A549 (cell line): ENCODE measurements around the gene VPS13A. TPM values are rescaled to one million over a fixed set of nuclear protein-coding genes. Genes with fewer than 3 reads are reported as not detected.

Experiments
- ATAC-seq, 2 experiments: fragments of 200-7000 bp in 1 of 2; fragments of >200 bp in 1 of 2; cut with Nextera tagmentation in 1 of 2; cut with Tn5 transposase in 1 of 2; 3 replicates each; pipeline versions ENCODE4 v1.8.0 to v1.9.1; 2018 to 2020; ENCODE audit warnings: mild to moderate bottlenecking in 1 of 2, moderate library complexity in 1 of 2
- CTCF ChIA-PET: fragments of 300-600 bp; sonication (Branson Sonifier 250); formaldehyde crosslinking; extraction: SDS; loops from one replicate; lab custom pipeline; 2021; ENCODE audit warnings: antibody characterized with exemption, inconsistent platforms; lab: Yijun Ruan, JAX
- POLR2A ChIA-PET: fragments of 350-600 bp; formaldehyde crosslinking; extraction: SDS; loops from one replicate; lab custom pipeline; 2021; ENCODE audit warnings: antibody characterized with exemption, inconsistent platforms; lab: Yijun Ruan, JAX
- DNase-seq, 2 experiments: peaks; one replicate each; pipeline versions ENCODE4 v3.0.0 to v3.0.0-alpha.2; 2011 to 2016; ENCODE audit warnings: low read depth in 1 of 2, low spot score in 1 of 2
- FAIRE-seq: peaks from 2 replicates; lab custom pipeline; 2011; peaks lifted over from hg19 to GRCh38; lab: Jason Lieb, UNC
- H3K27ac ChIP-seq, 2 experiments: fragments of >200 bp; sonication (Bioruptor Twin); formaldehyde crosslinking; 3 replicates each; pipeline ENCODE4 v1.5.1; 2016 to 2017
- H3K4me1 ChIP-seq: fragments of >200 bp; sonication (Bioruptor Twin); formaldehyde crosslinking; 3 replicates; pipeline ENCODE4 v1.6.1; 2016
- H3K4me2 ChIP-seq: fragments of >200 bp; sonication (Bioruptor Twin); formaldehyde crosslinking; 3 replicates; pipeline ENCODE4 v1.6.1; 2016
- H3K4me3 ChIP-seq: fragments of >200 bp; sonication (Bioruptor Twin); formaldehyde crosslinking; 3 replicates; pipeline ENCODE4 v1.5.1; 2016
- H3K9me3 ChIP-seq: fragments of >200 bp; sonication (Bioruptor Twin); formaldehyde crosslinking; 3 replicates; pipeline ENCODE4 v1.6.1; 2016
- CBX2 ChIP-seq: fragments of 200-600 bp; sonication (generic); IDR thresholded peaks from 2 replicates; pipeline ENCODE4 v1.6.1; 2016; ENCODE audit warnings: low read depth, mild to moderate bottlenecking, borderline replicate concordance
- CEBPB ChIP-seq, 2 experiments: fragments of >200 bp in 1 of 2; sonication (Bioruptor Twin) in 1 of 2; formaldehyde crosslinking in 1 of 2; IDR thresholded peaks; 2 replicates each; pipeline ENCODE4 v1.6.1; 2012 to 2016
- EHF ChIP-seq: fragments of 250-450 bp; sonication (Bioruptor Pico); IDR thresholded peaks from 2 replicates; pipeline ENCODE4 v1.5.0; 2020; ENCODE audit warnings: mild to moderate bottlenecking
- EHMT2 ChIP-seq: fragments of 200-600 bp; sonication (generic); IDR thresholded peaks from 2 replicates; pipeline ENCODE4 v1.6.1; 2016; ENCODE audit warnings: antibody characterized with exemption, low read depth, mild to moderate bottlenecking, moderate library complexity
- EP300 ChIP-seq, 2 experiments: fragments of >200 bp; sonication (Bioruptor Twin); formaldehyde crosslinking; IDR thresholded peaks; 2 replicates in 1 of 2; 3 replicates in 1 of 2; pipeline ENCODE4 v1.6.1; 2016 to 2017
- FOSB ChIP-seq: fragments of 250-450 bp; sonication (Bioruptor Pico); IDR thresholded peaks from 2 replicates; pipeline ENCODE4 v1.5.0; 2020; ENCODE audit warnings: mild to moderate bottlenecking, moderate library complexity
- FOSL2 ChIP-seq, 2 experiments: fragments of 450-650 bp in 1 of 2; fragments of >200 bp in 1 of 2; sonication (Bioruptor Twin) in 1 of 2; formaldehyde crosslinking; IDR thresholded peaks; 2 replicates each; pipeline versions ENCODE4 v1.5.0 to v1.6.1; 2016 to 2020; ENCODE audit warnings: mild to moderate bottlenecking in 1 of 2, moderate library complexity in 1 of 2
- HDAC2 ChIP-seq: fragments of 200-600 bp; sonication (generic); IDR thresholded peaks from 2 replicates; pipeline ENCODE4 v1.6.1; 2016
- HEYL ChIP-seq: fragments of 250-450 bp; sonication (Bioruptor Pico); IDR thresholded peaks from 2 replicates; pipeline ENCODE4 v1.8.0; 2021; ENCODE audit warnings: mild to moderate bottlenecking, moderate library complexity
- JUN ChIP-seq, 2 experiments: fragments of >200 bp; sonication (Bioruptor Twin); formaldehyde crosslinking; IDR thresholded peaks; 2 replicates in 1 of 2; 3 replicates in 1 of 2; pipeline ENCODE4 v1.6.1; 2016 to 2017
- KDM1A ChIP-seq: fragments of 200-600 bp; sonication (generic); IDR thresholded peaks from 2 replicates; pipeline ENCODE4 v1.6.1; 2016; ENCODE audit warnings: low read depth, mild to moderate bottlenecking
- MAFK ChIP-seq: fragments of 450-650 bp; IDR thresholded peaks from 2 replicates; pipeline ENCODE4 v1.6.1; 2014; ENCODE audit not compliant: partially characterized antibody
- NPAS2 ChIP-seq: fragments of 250-450 bp; sonication (Bioruptor Pico); IDR thresholded peaks from 2 replicates; pipeline ENCODE4 v1.8.0; 2022; ENCODE audit warnings: mild to moderate bottlenecking, moderate library complexity, borderline replicate concordance
- POLR2A ChIP-seq: IDR thresholded peaks from 2 replicates; pipeline ENCODE4 v1.6.1; 2012; ENCODE audit warnings: mild to moderate bottlenecking, low read length
- POLR2AphosphoS2 ChIP-seq: conservative IDR thresholded peaks from 2 replicates; pipeline ENCODE4 v1.6.1; 2012; ENCODE audit warnings: low read length, improper control_type of control experiment, inconsistent platforms
- RAD21 ChIP-seq, 2 experiments: fragments of >200 bp in 1 of 2; sonication (Bioruptor Twin) in 1 of 2; formaldehyde crosslinking in 1 of 2; IDR thresholded peaks in 1 of 2; conservative IDR thresholded peaks in 1 of 2; 2 replicates in 1 of 2; 3 replicates in 1 of 2; pipeline ENCODE4 v1.6.1; 2012 to 2018; ENCODE audit warnings: inconsistent platforms in 1 of 2
- RCOR1 ChIP-seq: fragments of 150-350 bp; IDR thresholded peaks from 2 replicates; pipeline ENCODE4 v1.6.1; 2014; ENCODE audit warnings: antibody characterized with exemption, low read length, low read depth
- RFX5 ChIP-seq: fragments of 450-650 bp; IDR thresholded peaks from 2 replicates; pipeline ENCODE4 v1.7.1; 2014; ENCODE audit warnings: antibody characterized with exemption, mild to moderate bottlenecking, moderate library complexity
- SREBF2 ChIP-seq: fragments of 450-650 bp; IDR thresholded peaks from 2 replicates; pipeline ENCODE4 v1.6.1; 2014; ENCODE audit warnings: mild to moderate bottlenecking, moderate library complexity
- TP53 ChIP-seq: fragments of 250-450 bp; sonication (Bioruptor Pico); IDR thresholded peaks from 2 replicates; pipeline ENCODE4 v1.5.0; 2021; ENCODE audit warnings: mild to moderate bottlenecking, moderate library complexity
- ZNF302 ChIP-seq: fragments of 250-450 bp; sonication (Bioruptor Pico); IDR thresholded peaks from 2 replicates; pipeline ENCODE4 v1.9.0; 2021; ENCODE audit warnings: inconsistent platforms, mild to moderate bottlenecking, moderate library complexity
- WGBS: methylation state at CpG from one replicate; pipeline ENCODE4 v1.1.6; 2017; ENCODE audit errors: missing lambda C conversion rate; 5-methylcytosine and 5-hydroxymethylcytosine counted together
- polyA plus RNA-seq, 4 experiments: library from polyadenylated mRNA; depleted of rRNA in 3 of 4; stranded (reverse); fragments of >200 nt; fragmentation: RNase III in 1 of 4; extraction: RNeasy Plus Mini Kit Qiagen cat#74134 plus additional on column Dnase treatment in 1 of 4; gene quantifications; 2 replicates in 3 of 4; 3 replicates in 1 of 4; pipeline ENCODE4 v1.2.3, GENCODE V29; 2011 to 2017
- TF ChIP-seq, protein P1 (sequence below): fragments of 200-600 bp; sonication (generic); IDR thresholded peaks from 2 replicates; pipeline ENCODE4 v1.6.1; 2016; ENCODE audit warnings: antibody characterized with exemption, mild to moderate bottlenecking, moderate library complexity
- TF ChIP-seq, protein P2 (sequence below): fragments of >200 bp; sonication (Bioruptor Twin); formaldehyde crosslinking; IDR thresholded peaks from 3 replicates; pipeline ENCODE4 v1.6.1; 2016
- TF ChIP-seq, protein P3 (sequence below): fragments of 150-350 bp; IDR thresholded peaks from 2 replicates; pipeline ENCODE4 v1.6.1; 2014; ENCODE audit warnings: low read depth, mild to moderate bottlenecking, low read length
- TF ChIP-seq, protein P4 (sequence below): IDR thresholded peaks from 2 replicates; pipeline ENCODE4 v1.6.1; 2012
- TF ChIP-seq, protein P5 (sequence below): fragments of 250-450 bp; sonication (Bioruptor Pico); IDR thresholded peaks from 2 replicates; pipeline ENCODE4 v1.5.0; 2020; ENCODE audit warnings: low read depth, mild to moderate bottlenecking, moderate library complexity
- TF ChIP-seq, protein P6 (sequence below): fragments of 250-450 bp; sonication (Bioruptor Pico); IDR thresholded peaks from 2 replicates; pipeline ENCODE4 v1.5.0; 2021; ENCODE audit warnings: mild to moderate bottlenecking, moderate library complexity, borderline replicate concordance
- TF ChIP-seq, protein P7 (sequence below): fragments of 450-650 bp; IDR thresholded peaks from 2 replicates; pipeline ENCODE4 v1.6.1; 2014; ENCODE audit warnings: antibody characterized with exemption

Gene VPS13A
- polyA plus RNA-seq, 2 of the 4 experiments (the other 2 are of a cell fraction), result 12.3 to 66.6 TPM

DNA sequence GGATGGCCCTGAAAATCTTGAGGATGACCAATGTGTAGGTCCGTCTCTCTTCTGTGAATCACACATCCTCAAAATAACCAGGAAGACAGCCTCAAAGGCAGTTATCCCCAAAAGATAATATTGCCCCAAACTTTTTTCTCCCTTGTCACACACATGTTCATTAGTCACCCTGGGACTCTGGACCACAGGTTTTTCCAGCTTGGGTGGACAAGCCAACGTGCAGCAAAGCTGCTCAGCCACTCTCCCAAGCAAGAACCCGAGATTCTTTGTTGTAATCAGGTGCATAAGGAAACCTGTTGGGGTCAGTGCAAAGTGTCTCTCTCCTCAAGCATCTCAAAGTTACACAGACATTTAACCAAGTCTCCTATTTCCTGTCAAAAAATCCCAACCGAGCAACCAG, 274.2 kb downstream of the VPS13A start:
- H3K27ac ChIP-seq, result no peak overlapping the region
- 46% methylated on average over 4 of the region's 4 CpGs for WGBS
- FAIRE-seq, result no peak
- no peak for TF ChIP-seq RCOR1
- TF ChIP-seq, protein P1, sequence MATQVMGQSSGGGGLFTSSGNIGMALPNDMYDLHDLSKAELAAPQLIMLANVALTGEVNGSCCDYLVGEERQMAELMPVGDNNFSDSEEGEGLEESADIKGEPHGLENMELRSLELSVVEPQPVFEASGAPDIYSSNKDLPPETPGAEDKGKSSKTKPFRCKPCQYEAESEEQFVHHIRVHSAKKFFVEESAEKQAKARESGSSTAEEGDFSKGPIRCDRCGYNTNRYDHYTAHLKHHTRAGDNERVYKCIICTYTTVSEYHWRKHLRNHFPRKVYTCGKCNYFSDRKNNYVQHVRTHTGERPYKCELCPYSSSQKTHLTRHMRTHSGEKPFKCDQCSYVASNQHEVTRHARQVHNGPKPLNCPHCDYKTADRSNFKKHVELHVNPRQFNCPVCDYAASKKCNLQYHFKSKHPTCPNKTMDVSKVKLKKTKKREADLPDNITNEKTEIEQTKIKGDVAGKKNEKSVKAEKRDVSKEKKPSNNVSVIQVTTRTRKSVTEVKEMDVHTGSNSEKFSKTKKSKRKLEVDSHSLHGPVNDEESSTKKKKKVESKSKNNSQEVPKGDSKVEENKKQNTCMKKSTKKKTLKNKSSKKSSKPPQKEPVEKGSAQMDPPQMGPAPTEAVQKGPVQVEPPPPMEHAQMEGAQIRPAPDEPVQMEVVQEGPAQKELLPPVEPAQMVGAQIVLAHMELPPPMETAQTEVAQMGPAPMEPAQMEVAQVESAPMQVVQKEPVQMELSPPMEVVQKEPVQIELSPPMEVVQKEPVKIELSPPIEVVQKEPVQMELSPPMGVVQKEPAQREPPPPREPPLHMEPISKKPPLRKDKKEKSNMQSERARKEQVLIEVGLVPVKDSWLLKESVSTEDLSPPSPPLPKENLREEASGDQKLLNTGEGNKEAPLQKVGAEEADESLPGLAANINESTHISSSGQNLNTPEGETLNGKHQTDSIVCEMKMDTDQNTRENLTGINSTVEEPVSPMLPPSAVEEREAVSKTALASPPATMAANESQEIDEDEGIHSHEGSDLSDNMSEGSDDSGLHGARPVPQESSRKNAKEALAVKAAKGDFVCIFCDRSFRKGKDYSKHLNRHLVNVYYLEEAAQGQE, result no peak
- TF ChIP-seq, protein P2, sequence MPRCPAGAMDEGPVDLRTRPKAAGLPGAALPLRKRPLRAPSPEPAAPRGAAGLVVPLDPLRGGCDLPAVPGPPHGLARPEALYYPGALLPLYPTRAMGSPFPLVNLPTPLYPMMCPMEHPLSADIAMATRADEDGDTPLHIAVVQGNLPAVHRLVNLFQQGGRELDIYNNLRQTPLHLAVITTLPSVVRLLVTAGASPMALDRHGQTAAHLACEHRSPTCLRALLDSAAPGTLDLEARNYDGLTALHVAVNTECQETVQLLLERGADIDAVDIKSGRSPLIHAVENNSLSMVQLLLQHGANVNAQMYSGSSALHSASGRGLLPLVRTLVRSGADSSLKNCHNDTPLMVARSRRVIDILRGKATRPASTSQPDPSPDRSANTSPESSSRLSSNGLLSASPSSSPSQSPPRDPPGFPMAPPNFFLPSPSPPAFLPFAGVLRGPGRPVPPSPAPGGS, result no peak
- TF ChIP-seq EHMT2, result no peak
- TF ChIP-seq JUN (IDR thresholded peaks at IDR 0.05), result no peak
- no peak for TF ChIP-seq NPAS2 (CRISPR knock-in tag)
- no peak for TF ChIP-seq FOSB (CRISPR knock-in tag)
- no peak for TF ChIP-seq POLR2AphosphoS2
- TF ChIP-seq TP53 (CRISPR knock-in tag), result no peak
- TF ChIP-seq HEYL (CRISPR knock-in tag), result no peak
- TF ChIP-seq KDM1A, result no peak
- TF ChIP-seq CEBPB (IDR thresholded peaks at IDR 0.05), result no peak
- TF ChIP-seq POLR2A, result no peak
- TF ChIP-seq, protein P3, sequence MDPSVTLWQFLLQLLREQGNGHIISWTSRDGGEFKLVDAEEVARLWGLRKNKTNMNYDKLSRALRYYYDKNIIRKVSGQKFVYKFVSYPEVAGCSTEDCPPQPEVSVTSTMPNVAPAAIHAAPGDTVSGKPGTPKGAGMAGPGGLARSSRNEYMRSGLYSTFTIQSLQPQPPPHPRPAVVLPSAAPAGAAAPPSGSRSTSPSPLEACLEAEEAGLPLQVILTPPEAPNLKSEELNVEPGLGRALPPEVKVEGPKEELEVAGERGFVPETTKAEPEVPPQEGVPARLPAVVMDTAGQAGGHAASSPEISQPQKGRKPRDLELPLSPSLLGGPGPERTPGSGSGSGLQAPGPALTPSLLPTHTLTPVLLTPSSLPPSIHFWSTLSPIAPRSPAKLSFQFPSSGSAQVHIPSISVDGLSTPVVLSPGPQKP, result no peak
- TF ChIP-seq, protein P4, sequence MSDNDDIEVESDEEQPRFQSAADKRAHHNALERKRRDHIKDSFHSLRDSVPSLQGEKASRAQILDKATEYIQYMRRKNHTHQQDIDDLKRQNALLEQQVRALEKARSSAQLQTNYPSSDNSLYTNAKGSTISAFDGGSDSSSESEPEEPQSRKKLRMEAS, result no peak
- TF ChIP-seq RFX5, result no peak
- TF ChIP-seq HDAC2, result no peak
- no peak for TF ChIP-seq CBX2
- no peaks in the 10 kb centered on the region for H3K9me3 ChIP-seq
- POLR2A ChIA-PET, result no interaction called here
- DNase-seq, result no peak
- H3K4me2 ChIP-seq, result no peak overlapping the region
- CTCF ChIA-PET, result interaction anchor here (1.0 to 2.3 kb wide), 3 partner anchors 10 to 12 kb away, joined by 3 to 6 read pairs (median 5); no protein-coding TSS in a partner anchor
- ATAC-seq, result no peak
- H3K4me3 ChIP-seq, result no peak overlapping the region
- H3K4me1 ChIP-seq, result no peaks in the 10 kb centered on the region

DNA sequence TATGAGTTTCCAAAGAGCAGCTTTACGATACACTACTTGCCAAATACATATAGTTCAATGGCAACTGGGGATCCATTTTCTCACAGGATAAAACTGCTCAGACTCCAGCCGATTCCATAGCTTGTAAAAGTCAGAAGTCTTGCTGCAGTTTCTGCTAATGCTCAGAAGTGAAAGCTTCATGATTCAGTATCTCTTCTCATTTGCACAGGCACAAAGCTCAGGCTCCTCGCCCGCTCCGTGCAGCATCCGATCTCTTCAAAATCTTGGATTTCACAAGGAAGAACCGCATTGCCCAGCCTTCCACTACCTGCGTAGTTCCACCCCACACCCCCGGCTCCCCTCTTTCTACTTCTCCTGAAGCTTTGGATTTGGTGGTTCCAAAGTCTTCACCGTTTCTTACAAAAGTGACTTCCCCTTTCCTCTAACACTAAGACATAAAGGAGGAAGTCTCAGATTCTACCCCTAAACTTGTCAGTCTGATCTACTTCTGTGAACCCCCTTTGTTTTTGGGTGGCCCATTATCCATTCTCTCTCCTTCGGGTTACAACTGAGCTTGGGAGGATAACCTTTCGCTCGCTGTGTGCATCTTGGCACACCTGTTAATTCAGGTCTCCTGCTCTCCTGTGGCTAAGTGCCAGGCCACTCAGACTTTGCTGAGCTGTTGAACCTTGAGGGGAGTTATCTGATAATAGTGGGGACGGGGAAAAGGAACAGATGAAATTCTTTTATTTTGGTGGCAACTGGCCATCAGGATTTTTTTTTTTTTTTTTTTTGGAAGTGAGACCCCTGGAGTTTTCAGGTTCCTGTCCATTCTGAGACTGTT, 276.7 kb downstream of the VPS13A start:
- DNase-seq (no peak), ATAC-seq (no peak), FAIRE-seq (no peak)
- Histone ChIP-seq H3K9me3 (no peaks in the 10 kb centered on the region), H3K4me1 (no peaks in the 10 kb centered on the region), H3K4me2 (no peak overlapping the region), H3K27ac (no peak overlapping the region), H3K4me3 (no peak overlapping the region)
- CTCF ChIA-PET, result interaction anchor here (0.6 to 12.3 kb wide), 10 partner anchors 14 to 671 kb away, joined by 3 to 238 read pairs (median 4); no protein-coding TSS in a partner anchor
- POLR2A ChIA-PET, result no interaction called here
- WGBS, result 82% methylated on average over 14 of the region's 14 CpGs
- TF ChIP-seq MAFK (no peak), HDAC2 (no peak), RAD21 (conservative IDR thresholded peaks at IDR 0.05 in 1 of 2, IDR thresholded peaks at IDR 0.05 in 1 of 2) (no peak), FOSL2 (IDR thresholded peaks at IDR 0.05) (no peak), FOSL2 (CRISPR knock-in tag; IDR thresholded peaks at IDR 0.05) (no peak), SREBF2 (no peak), EHF (CRISPR knock-in tag) (no peak), EP300 (IDR thresholded peaks at IDR 0.05) (no peak), ZNF302 (CRISPR knock-in tag) (no peak)
- TF ChIP-seq, protein P5, sequence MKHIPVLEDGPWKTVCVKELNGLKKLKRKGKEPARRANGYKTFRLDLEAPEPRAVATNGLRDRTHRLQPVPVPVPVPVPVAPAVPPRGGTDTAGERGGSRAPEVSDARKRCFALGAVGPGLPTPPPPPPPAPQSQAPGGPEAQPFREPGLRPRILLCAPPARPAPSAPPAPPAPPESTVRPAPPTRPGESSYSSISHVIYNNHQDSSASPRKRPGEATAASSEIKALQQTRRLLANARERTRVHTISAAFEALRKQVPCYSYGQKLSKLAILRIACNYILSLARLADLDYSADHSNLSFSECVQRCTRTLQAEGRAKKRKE (CRISPR knock-in tag), result no peak
- TF ChIP-seq, protein P6, sequence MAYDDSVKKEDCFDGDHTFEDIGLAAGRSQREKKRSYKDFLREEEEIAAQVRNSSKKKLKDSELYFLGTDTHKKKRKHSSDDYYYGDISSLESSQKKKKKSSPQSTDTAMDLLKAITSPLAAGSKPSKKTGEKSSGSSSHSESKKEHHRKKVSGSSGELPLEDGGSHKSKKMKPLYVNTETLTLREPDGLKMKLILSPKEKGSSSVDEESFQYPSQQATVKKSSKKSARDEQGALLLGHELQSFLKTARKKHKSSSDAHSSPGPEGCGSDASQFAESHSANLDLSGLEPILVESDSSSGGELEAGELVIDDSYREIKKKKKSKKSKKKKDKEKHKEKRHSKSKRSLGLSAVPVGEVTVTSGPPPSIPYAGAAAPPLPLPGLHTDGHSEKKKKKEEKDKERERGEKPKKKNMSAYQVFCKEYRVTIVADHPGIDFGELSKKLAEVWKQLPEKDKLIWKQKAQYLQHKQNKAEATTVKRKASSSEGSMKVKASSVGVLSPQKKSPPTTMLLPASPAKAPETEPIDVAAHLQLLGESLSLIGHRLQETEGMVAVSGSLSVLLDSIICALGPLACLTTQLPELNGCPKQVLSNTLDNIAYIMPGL, result no peak
- TF ChIP-seq, protein P7, sequence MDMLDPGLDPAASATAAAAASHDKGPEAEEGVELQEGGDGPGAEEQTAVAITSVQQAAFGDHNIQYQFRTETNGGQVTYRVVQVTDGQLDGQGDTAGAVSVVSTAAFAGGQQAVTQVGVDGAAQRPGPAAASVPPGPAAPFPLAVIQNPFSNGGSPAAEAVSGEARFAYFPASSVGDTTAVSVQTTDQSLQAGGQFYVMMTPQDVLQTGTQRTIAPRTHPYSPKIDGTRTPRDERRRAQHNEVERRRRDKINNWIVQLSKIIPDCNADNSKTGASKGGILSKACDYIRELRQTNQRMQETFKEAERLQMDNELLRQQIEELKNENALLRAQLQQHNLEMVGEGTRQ, result no peak
